Aortic smooth muscle cell (primary cell): Measurements from ENCODE around the gene TIMP4. TPM values are rescaled to one million over a fixed set of nuclear protein-coding genes. Genes with fewer than 3 reads are reported as not detected.

ENCODE experiments used
- total RNA-seq: library from RNA; depleted of rRNA; stranded (reverse); fragments of >200 nt; gene quantifications from 2 replicates; pipeline ENCODE4 v1.2.3, GENCODE V29; 2014

TIMP4 gene
- total RNA-seq = 0.92 and 1.6 TPM in 2 replicates

DNA sequence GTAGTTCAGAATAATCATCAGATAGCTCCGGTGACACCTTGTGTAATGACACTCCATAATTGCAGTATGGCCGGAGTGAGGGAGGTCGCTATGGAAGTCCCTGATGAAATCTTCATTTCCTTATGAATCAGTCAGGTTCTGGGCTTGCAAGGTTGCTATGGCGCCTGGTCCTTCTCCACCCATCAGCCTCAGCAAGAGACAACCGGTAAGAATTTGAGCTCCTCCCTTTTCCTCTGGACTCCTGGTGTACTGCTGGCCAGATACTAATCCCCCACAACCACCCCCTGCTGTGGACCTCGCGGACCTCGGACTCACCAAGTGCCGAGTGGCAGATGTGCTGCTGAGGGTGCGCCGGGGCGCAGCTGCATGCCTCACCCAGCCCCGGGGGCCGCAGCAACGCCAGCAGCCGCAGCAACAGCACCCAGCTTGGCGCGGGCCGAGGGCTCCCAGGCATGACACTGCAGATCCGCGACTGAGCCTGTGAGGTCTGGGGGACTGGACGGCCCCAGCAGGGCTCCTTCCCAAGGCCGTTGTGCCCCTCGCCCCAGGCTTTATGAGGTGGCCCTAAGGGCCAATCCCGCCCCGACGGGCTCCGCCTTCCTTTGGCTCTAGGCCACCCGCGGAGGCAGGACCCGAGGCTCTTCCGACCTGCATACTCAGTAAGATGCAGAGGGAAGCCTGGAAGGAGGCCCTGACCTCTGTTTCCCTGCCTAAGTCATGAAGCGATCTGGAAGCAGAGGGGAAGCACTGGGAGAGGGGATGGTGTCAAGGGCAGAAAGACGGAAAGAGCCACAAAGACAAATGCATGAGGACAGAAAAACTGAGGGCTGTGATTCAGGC is at the start of gene TIMP4:
Gene TIMP4 (minus strand): TSS at position 526 of the 840 bp plus-strand sequence. CDS start 72 bp downstream, at position 454.

Other genes with a start within 250 kb of the TIMP4 start
- gene SYN2, start 154.5 kb downstream of the TIMP4 start, total RNA-seq = under 0.01 TPM in 1 of 2 replicates, not detected in the other
- 8.1 and 14.3 TPM in 2 replicates for gene PPARG, start 130.2 kb upstream of the TIMP4 start, total RNA-seq